Liver (tissue), 9 donors: Measurements from ENCODE around the gene PSMB8. TPM values are rescaled to one million over a fixed set of nuclear protein-coding genes. Genes with fewer than 3 reads are reported as not detected.

Source experiments
- DNase-seq: peaks from one replicate; pipeline ENCODE4 v3.0.0-alpha.2; 2017; ENCODE audit warnings: low spot score
- H3K27ac ChIP-seq, 2 donors: one replicate each; pipeline ENCODE4 v1.7.0; 2013; ENCODE audit warnings: inconsistent platforms in 2 of 2, low read length in 2 of 2, control low read depth in 1 of 2, low read depth in 1 of 2, mild to moderate bottlenecking in 1 of 2
- H3K27me3 ChIP-seq, 4 donors: one replicate each; pipeline versions ENCODE4 v1.6.1 to v1.7.0; 2013; ENCODE audit warnings: low read length in 3 of 4, inconsistent platforms in 1 of 4, mild to moderate bottlenecking in 1 of 4, moderate library complexity in 1 of 4; ENCODE audit not compliant: control insufficient read depth in 4 of 4, insufficient read depth in 4 of 4
- H3K36me3 ChIP-seq, 4 donors: one replicate each; pipeline versions ENCODE4 v1.6.1 to v1.7.0; 2013; ENCODE audit warnings: low read length in 3 of 4, mild to moderate bottlenecking in 3 of 4, low read depth in 1 of 4, moderate library complexity in 1 of 4; ENCODE audit not compliant: control insufficient read depth in 4 of 4, insufficient read depth in 3 of 4
- H3K4me1 ChIP-seq, 4 donors: one replicate each; pipeline versions ENCODE4 v1.6.1 to v1.7.0; 2013; ENCODE audit warnings: low read length in 3 of 4, mild to moderate bottlenecking in 3 of 4, moderate library complexity in 1 of 4; ENCODE audit not compliant: control insufficient read depth in 4 of 4, insufficient read depth in 4 of 4
- H3K4me3 ChIP-seq, 3 donors: one replicate each; pipeline versions ENCODE4 v1.6.1 to v1.7.0; 2013; ENCODE audit warnings: low read length in 3 of 3, control low read depth in 1 of 3, low read depth in 1 of 3, mild to moderate bottlenecking in 1 of 3
- H3K9ac ChIP-seq, 2 donors: one replicate each; pipeline ENCODE4 v1.7.0; 2013; ENCODE audit warnings: low read length in 2 of 2, mild to moderate bottlenecking in 2 of 2, moderate library complexity in 2 of 2, control low read depth in 1 of 2, low read depth in 1 of 2
- H3K9me3 ChIP-seq, 4 donors: one replicate each; pipeline versions ENCODE4 v1.6.1 to v1.7.0; 2013; ENCODE audit warnings: low read length in 3 of 4; ENCODE audit not compliant: control insufficient read depth in 4 of 4
- ATF3 ChIP-seq: IDR thresholded peaks from 2 replicates; pipeline ENCODE4 v1.6.1; 2016; ENCODE audit warnings: antibody characterized with exemption
- CTCF ChIP-seq: fragments of 150-350 bp; IDR thresholded peaks from 2 replicates; pipeline ENCODE4 v1.5.1; 2017; ENCODE audit warnings: improper control_type of control experiment, low read depth, low read length; ENCODE audit not compliant: missing input control
- EGR1 ChIP-seq, 2 donors: IDR thresholded peaks; 2 replicates each; pipeline ENCODE4 v1.6.1; 2016 to 2018; ENCODE audit warnings: antibody characterized with exemption in 2 of 2, low read depth in 2 of 2
- FOXA1 ChIP-seq: IDR thresholded peaks from 2 replicates; pipeline ENCODE4 v1.6.1; 2016; ENCODE audit warnings: antibody characterized with exemption
- FOXA2 ChIP-seq: IDR thresholded peaks from 2 replicates; pipeline ENCODE4 v1.6.1; 2016; ENCODE audit warnings: antibody characterized with exemption
- GABPA ChIP-seq, 2 donors: IDR thresholded peaks in 1 of 2; conservative IDR thresholded peaks in 1 of 2; 2 replicates each; pipeline ENCODE4 v1.6.1; 2016; ENCODE audit warnings: antibody characterized with exemption in 2 of 2, mild to moderate bottlenecking in 1 of 2, moderate library complexity in 1 of 2
- HNF4G ChIP-seq: IDR thresholded peaks from 2 replicates; pipeline ENCODE4 v1.6.1; 2016; ENCODE audit warnings: antibody characterized with exemption
- JUND ChIP-seq, 2 donors: IDR thresholded peaks; 2 replicates each; pipeline ENCODE4 v1.6.1; 2016; ENCODE audit warnings: antibody characterized with exemption in 2 of 2
- MAX ChIP-seq: IDR thresholded peaks from 2 replicates; pipeline ENCODE4 v1.6.1; 2016; ENCODE audit warnings: antibody characterized with exemption
- NR2F2 ChIP-seq: IDR thresholded peaks from 2 replicates; pipeline ENCODE4 v1.6.1; 2016; ENCODE audit warnings: antibody characterized with exemption
- RAD21 ChIP-seq, 2 donors: IDR thresholded peaks; 2 replicates each; pipeline ENCODE4 v1.6.1; 2016; ENCODE audit warnings: antibody characterized with exemption in 2 of 2, mild to moderate bottlenecking in 2 of 2
- REST ChIP-seq: IDR thresholded peaks from 2 replicates; pipeline ENCODE4 v1.6.1; 2016; ENCODE audit warnings: antibody characterized with exemption, mild to moderate bottlenecking
- RXRA ChIP-seq, 2 donors: IDR thresholded peaks; 2 replicates each; pipeline ENCODE4 v1.6.1; 2017 to 2018; ENCODE audit warnings: antibody characterized with exemption in 2 of 2, mild to moderate bottlenecking in 1 of 2
- YY1 ChIP-seq: IDR thresholded peaks from 2 replicates; pipeline ENCODE4 v1.6.1; 2016; ENCODE audit warnings: antibody characterized with exemption, mild to moderate bottlenecking
- WGBS: extraction: QIAGEN DNeasy Blood & Tissue Kit; methylation state at CpG from one replicate; pipeline ENCODE4 v1.1.7; 2013; 5-methylcytosine and 5-hydroxymethylcytosine counted together
- polyA plus RNA-seq, 2 donors: library from polyadenylated mRNA; stranded (reverse) in 1 of 2; unstranded in 1 of 2; fragments of 200-250 nt in 1 of 2; fragments of >200 nt in 1 of 2; fragmentation: Nextera tagmentation in 1 of 2; extraction: Ambion mirVana in 1 of 2; gene quantifications; one replicate each; pipeline versions ENCODE4 v1.2.1 to v1.2.3, GENCODE V29; 2013 to 2015
- total RNA-seq, 2 donors: library from RNA; depleted of rRNA; stranded (reverse); fragments of >200 nt; gene quantifications; one replicate each; pipeline ENCODE4 v1.2.3, GENCODE V29; 2014
- donor health status: healthy.
- donor health status: healthy.
- donor health status: healthy.
- donor health status: healthy.
- donor health status: healthy.

Gene PSMB8
- total and polyA plus RNA-seq, 4 donors: 19.9 to 75.1 (median 44.0) TPM

- TF ChIP-seq CTCF: no peak
- no peak for TF ChIP-seq ATF3
- no peak for TF ChIP-seq NR2F2
- no peak for TF ChIP-seq MAX
- no peak for TF ChIP-seq YY1
- no peak for TF ChIP-seq RAD21 (IDR thresholded peaks at IDR 0.05)
- no peak for TF ChIP-seq EGR1 (IDR thresholded peaks at IDR 0.05; ENCODE audit: low read depth in 2 of 2)
- TF ChIP-seq HNF4G: no peak
Observed at GRCh38 chr6:32816746-32817204, 27.1 kb downstream of the PSMB8 start, which contains the start of gene HLA-DOB (continued).

GRCh38 chr6:32815996-32816395 lies 27.9 kb downstream of the PSMB8 start:
- Histone ChIP-seq H3K27ac (no peak overlapping the region), H3K4me1 (no peaks in the 10 kb centered on the region), H3K4me3 (no peak overlapping the region), H3K9ac (no peak overlapping the region), H3K36me3 (no peaks in the 10 kb centered on the region), H3K27me3 (no peaks in the 10 kb centered on the region), H3K9me3 (no peaks in the 10 kb centered on the region)
- no peak for DNase-seq
- TF ChIP-seq REST (no peak), JUND (IDR thresholded peaks at IDR 0.05) (no peak), RXRA (IDR thresholded peaks at IDR 0.05) (no peak), FOXA2 (no peak), FOXA1 (no peak), ATF3 (no peak), GABPA (IDR thresholded peaks at IDR 0.05 in 1 of 2, conservative IDR thresholded peaks at IDR 0.05 in 1 of 2) (no peak), YY1 (no peak)
- whole genome bisulfite sequencing: 87% methylated on average over 2 of the region's 2 CpGs

- no peak overlapping the region for H3K9ac ChIP-seq
- no peaks in the 10 kb centered on the region for H3K36me3 ChIP-seq
- no peak for TF ChIP-seq GABPA (IDR thresholded peaks at IDR 0.05 in 1 of 2, conservative IDR thresholded peaks at IDR 0.05 in 1 of 2)
- TF ChIP-seq FOXA2: no peak
- TF ChIP-seq CTCF: no peak
- TF ChIP-seq EGR1 (IDR thresholded peaks at IDR 0.05; ENCODE audit: low read depth in 2 of 2): no peak
- TF ChIP-seq ATF3: no peak
- no peaks in the 10 kb centered on the region for H3K9me3 ChIP-seq
- DNase-seq: no peak
- H3K27me3 ChIP-seq: no peaks in the 10 kb centered on the region
- H3K4me3 ChIP-seq: no peak overlapping the region
- H3K27ac ChIP-seq: no peak overlapping the region
- no peaks in the 10 kb centered on the region for H3K4me1 ChIP-seq
- WGBS: 74% methylated on average over 5 of the region's 5 CpGs
Observed at GRCh38 chr6:32815115-32815514, 28.7 kb downstream of the PSMB8 start.
